ENCODE results near the gene VSTM4.

DNA sequence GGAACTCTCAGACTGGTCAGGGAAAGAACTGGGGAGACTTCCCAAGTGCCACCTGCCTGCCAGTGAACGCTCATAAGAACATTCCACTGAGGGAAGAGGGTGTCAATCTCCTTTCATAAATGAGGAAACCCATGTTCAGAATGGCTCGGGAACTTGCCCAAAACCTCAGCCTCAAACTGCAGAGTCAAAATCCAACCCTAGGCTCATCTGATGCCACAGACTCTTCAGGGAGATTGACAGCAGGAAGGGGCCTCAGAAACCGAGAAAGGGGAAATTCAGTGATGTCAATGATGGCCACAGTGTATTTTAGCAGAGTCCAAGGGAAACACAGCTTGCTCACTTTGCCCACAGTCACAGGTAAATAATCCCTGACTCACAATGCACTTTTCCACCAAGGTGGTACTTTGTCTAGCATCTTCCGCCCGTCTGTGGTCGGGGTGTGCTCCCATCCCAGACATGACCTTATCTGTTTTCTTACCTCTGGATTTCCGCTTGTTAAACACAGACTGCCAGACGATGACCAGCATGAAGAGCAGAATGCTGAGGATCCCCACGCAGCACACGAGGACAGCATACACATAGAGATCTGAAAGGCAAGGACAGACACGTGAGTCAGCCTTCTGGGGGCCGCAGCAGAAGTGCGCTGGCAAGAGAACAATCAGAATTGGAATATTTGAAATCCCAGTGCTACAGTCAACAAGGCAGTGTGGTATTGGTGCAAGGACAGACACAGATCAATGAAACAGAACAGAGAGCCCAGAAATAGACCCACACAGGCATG is 38.4 kb downstream of the VSTM4 start:
- TF ChIP-seq EZH2phosphoT487 (IDR thresholded peaks at IDR 0.05; ENCODE audit: insufficient read depth, low read depth), result no peak
- TF ChIP-seq EZH2 (IDR thresholded peaks at IDR 0.05; ENCODE audit: insufficient read depth, poor library complexity, severe bottlenecking), result no peak
